ENCODE data around the gene TMEM72.

TMEM72 gene

GRCh38 chr10:44890696-44891563, 20.2 kb upstream of the TMEM72 start:
- no peak for DNase-seq (ENCODE audit: low spot score)

- no peak for DNase-seq (ENCODE audit: low spot score)
Observed at GRCh38 chr10:44891721-44892120, 19.4 kb upstream of the TMEM72 start.

GRCh38 chr10:44893604-44894468, 17.3 kb upstream of the TMEM72 start:
- no peak for DNase-seq (ENCODE audit: low spot score)

GRCh38 chr10:44894691-44895090, 16.4 kb upstream of the TMEM72 start:
- no peak for DNase-seq (ENCODE audit: low spot score)

- no peak for DNase-seq (ENCODE audit: low spot score)
Observed at GRCh38 chr10:44895280-44895679, 15.9 kb upstream of the TMEM72 start.

- DNase-seq (ENCODE audit: low spot score), result no peak
Observed at GRCh38 chr10:44897049-44897448, 14.1 kb upstream of the TMEM72 start.

GRCh38 chr10:44898665-44899064, 12.5 kb upstream of the TMEM72 start:
- DNase-seq (ENCODE audit: low spot score), result no peak

GRCh38 chr10:44899450-44900080, 11.6 kb upstream of the TMEM72 start:
- no peak for DNase-seq (ENCODE audit: low spot score)

GRCh38 chr10:44902941-44903545, 8.1 kb upstream of the TMEM72 start:
- DNase-seq (ENCODE audit: low spot score), result no peak

- DNase-seq (ENCODE audit: low spot score), result no peak
Observed at GRCh38 chr10:44906486-44906885, 4.7 kb upstream of the TMEM72 start.

GRCh38 chr10:44907556-44907955, 3.6 kb upstream of the TMEM72 start:
- no peak for DNase-seq (ENCODE audit: low spot score)

- no peak for DNase-seq (ENCODE audit: low spot score)
Observed at GRCh38 chr10:44908066-44908749, 2.9 kb upstream of the TMEM72 start.

- no peak for DNase-seq (ENCODE audit: low spot score)
Observed at GRCh38 chr10:44908936-44909630, 2.1 kb upstream of the TMEM72 start.

- DNase-seq (ENCODE audit: low spot score), result no peak
Observed at GRCh38 chr10:44909910-44910309, 1.2 kb upstream of the TMEM72 start.

GRCh38 chr10:44910602-44911001, 535 bp upstream of the TMEM72 start:
- DNase-seq (ENCODE audit: low spot score), result no peak

GRCh38 chr10:44911951-44912350, 814 bp downstream of the TMEM72 start:
- DNase-seq (ENCODE audit: low spot score), result no peak

- no peak for DNase-seq (ENCODE audit: low spot score)
Observed at GRCh38 chr10:44913350-44914081, 2.4 kb downstream of the TMEM72 start.

- DNase-seq (ENCODE audit: low spot score), result no peak
Observed at GRCh38 chr10:44914891-44915290, 3.8 kb downstream of the TMEM72 start.

GRCh38 chr10:44916429-44916828, 5.3 kb downstream of the TMEM72 start:
- no peak for DNase-seq (ENCODE audit: low spot score)

- DNase-seq (ENCODE audit: low spot score), result no peak
Observed at GRCh38 chr10:44917848-44918247, 6.7 kb downstream of the TMEM72 start.
